Neutrophil (primary cell): ENCODE data around the gene ZNF639.

Experiments used
- H3K27ac ChIP-seq: fragments of 200-600 bp; sonication (generic); 2 replicates; pipeline ENCODE4 v1.5.1; 2016; ENCODE audit warnings: mild to moderate bottlenecking, moderate library complexity
- H3K27me3 ChIP-seq: fragments of 200-600 bp; sonication (generic); 2 replicates; pipeline ENCODE4 v1.6.0; 2016; ENCODE audit warnings: mild to moderate bottlenecking
- H3K36me3 ChIP-seq: fragments of 200-600 bp; sonication (generic); 2 replicates; pipeline ENCODE4 v1.5.1; 2017
- H3K4me1 ChIP-seq, 2 experiments: fragments of 200-600 bp in 1 of 2; sonication (generic) in 1 of 2; 1 replicate in 1 of 2; 2 replicates in 1 of 2; pipeline versions ENCODE4 v1.5.1 to v1.6.1; 2013 to 2016; ENCODE audit warnings: low read depth in 1 of 2, low read length in 1 of 2, mild to moderate bottlenecking in 1 of 2, moderate library complexity in 1 of 2; ENCODE audit not compliant: control insufficient read depth in 1 of 2, insufficient read depth in 1 of 2
- H3K4me3 ChIP-seq, 2 experiments: fragments of 200-600 bp in 1 of 2; sonication (generic) in 1 of 2; 1 replicate in 1 of 2; 2 replicates in 1 of 2; pipeline ENCODE4 v1.5.1; 2013 to 2016; ENCODE audit warnings: low read depth in 1 of 2, low read length in 1 of 2, mild to moderate bottlenecking in 1 of 2, moderate library complexity in 1 of 2
- H3K9me3 ChIP-seq: fragments of 200-600 bp; sonication (generic); 2 replicates; pipeline ENCODE4 v1.5.1; 2016
- CTCF ChIP-seq: fragments of 200-600 bp; sonication (generic); IDR thresholded peaks from 2 replicates; pipeline ENCODE4 v1.5.1; 2016; ENCODE audit warnings: antibody characterized with exemption

ZNF639 gene

DNA sequence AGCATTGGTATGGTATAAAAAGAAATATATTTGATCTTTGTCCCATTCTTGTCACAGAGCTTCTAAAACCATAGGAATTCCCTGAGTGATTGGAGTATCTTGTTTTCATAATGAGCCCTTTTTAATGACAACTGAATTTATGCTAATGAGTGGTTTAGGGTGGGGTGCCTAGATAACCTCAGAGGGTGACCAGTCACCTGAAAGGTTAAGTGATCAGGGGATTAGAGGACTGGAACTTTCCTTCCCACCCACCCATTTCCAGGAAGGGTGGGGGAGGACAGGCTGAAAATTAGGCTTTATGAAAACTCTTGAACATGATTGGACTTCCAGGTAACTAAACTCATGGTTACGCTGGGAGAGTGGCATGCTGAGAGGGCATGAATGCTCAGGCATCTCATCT lies 33.2 kb downstream of the ZNF639 start:
- Histone ChIP-seq H3K4me1 (no peaks in the 10 kb centered on the region), H3K27me3 (no peaks in the 10 kb centered on the region), H3K4me3 (no peak overlapping the region), H3K27ac (no peak overlapping the region), H3K36me3 (peaks cover 97% of the 10 kb centered on the region), H3K9me3 (no peaks in the 10 kb centered on the region)
- no peak for TF ChIP-seq CTCF

GRCh38 chr3:179363332-179363731 lies 40.5 kb downstream of the ZNF639 start:
- no peak overlapping the region for H3K27ac ChIP-seq
- no peaks in the 10 kb centered on the region for H3K4me1 ChIP-seq
- TF ChIP-seq CTCF, result no peak
- no peaks in the 10 kb centered on the region for H3K9me3 ChIP-seq
- H3K27me3 ChIP-seq, result no peaks in the 10 kb centered on the region
- peaks cover 95% of the 10 kb centered on the region for H3K36me3 ChIP-seq
- H3K4me3 ChIP-seq, result no peak overlapping the region

GRCh38 chr3:179369621-179370020 lies 46.8 kb downstream of the ZNF639 start:
- no peak overlapping the region for H3K27ac ChIP-seq
- H3K27me3 ChIP-seq, result no peaks in the 10 kb centered on the region
- TF ChIP-seq CTCF, result no peak
- no peak overlapping the region for H3K4me3 ChIP-seq
- peaks cover 72% of the 10 kb centered on the region for H3K36me3 ChIP-seq
- H3K4me1 ChIP-seq, result no peaks in the 10 kb centered on the region
- H3K9me3 ChIP-seq, result no peaks in the 10 kb centered on the region

- no peak overlapping the region for H3K4me3 ChIP-seq
- no peaks in the 10 kb centered on the region for H3K27me3 ChIP-seq
- H3K27ac ChIP-seq, result no peak overlapping the region
- no peaks in the 10 kb centered on the region for H3K4me1 ChIP-seq
- TF ChIP-seq CTCF, result no peak
- H3K36me3 ChIP-seq, result peaks cover 76% of the 10 kb centered on the region
- no peaks in the 10 kb centered on the region for H3K9me3 ChIP-seq
Measured at GRCh38 chr3:179373938-179374337, 51.1 kb downstream of the ZNF639 start.

DNA sequence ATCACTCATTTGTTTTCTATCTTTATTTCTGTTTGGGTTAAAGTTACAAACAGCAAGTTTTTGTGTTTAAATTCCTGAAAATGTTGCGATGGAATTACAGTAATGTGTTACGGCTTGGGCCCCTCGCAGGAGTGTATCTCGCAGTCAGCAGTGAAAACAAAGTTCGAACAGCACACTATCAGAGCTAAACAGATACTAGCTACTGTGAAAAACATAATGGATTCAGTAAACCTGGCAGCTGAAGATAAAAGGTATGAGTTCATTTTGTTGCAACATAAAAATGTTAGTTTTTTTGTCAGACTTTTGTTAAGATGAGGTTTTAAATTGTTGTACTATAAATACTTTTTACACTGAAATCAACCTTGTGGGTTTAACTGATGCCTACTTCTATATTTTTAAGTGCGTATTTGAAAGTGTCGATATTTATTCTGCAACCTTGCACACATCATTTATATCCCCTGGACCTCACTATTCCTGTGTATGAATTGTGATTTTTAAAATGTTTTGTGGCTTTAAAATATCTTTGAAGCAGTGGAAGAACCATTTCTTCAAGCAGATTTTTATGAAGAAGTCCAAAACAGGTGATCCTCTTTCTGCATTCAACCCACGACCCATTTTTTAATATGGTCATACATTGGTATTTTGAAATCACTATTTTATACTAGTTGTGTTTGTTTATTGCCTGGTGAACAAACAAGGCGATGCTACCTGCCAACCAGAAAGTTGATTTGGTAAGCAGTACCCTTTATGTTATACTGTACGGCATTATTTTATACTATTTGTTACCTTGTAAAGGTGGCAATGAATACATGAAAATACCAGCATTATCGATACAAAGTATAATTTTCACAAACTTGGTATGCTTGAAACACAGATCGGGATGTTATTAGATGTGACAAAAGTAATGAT lies 52.5 kb downstream of the ZNF639 start:
- H3K36me3 ChIP-seq, result peaks cover 76% of the 10 kb centered on the region
- TF ChIP-seq CTCF, result no peak
- H3K4me1 ChIP-seq, result no peaks in the 10 kb centered on the region
- no peaks in the 10 kb centered on the region for H3K9me3 ChIP-seq
- H3K4me3 ChIP-seq, result no peak overlapping the region
- no peaks in the 10 kb centered on the region for H3K27me3 ChIP-seq
- no peak overlapping the region for H3K27ac ChIP-seq
